PFSK-1 (cell line): ENCODE data around the gene CENPC.

ENCODE experiments used
- POLR2AphosphoS5 ChIP-seq: IDR thresholded peaks from 2 replicates; pipeline ENCODE4 v1.6.1; 2012; ENCODE audit warnings: low read depth, mild to moderate bottlenecking, control low read depth, low read length, moderate library complexity
- REST ChIP-seq, 2 experiments: IDR thresholded peaks; 2 replicates each; pipeline versions ENCODE4 v1.6.1 to v1.8.0; 2011 to 2012; ENCODE audit warnings: low read depth in 2 of 2, low read length in 2 of 2, control low read depth in 1 of 2, inconsistent platforms in 1 of 2, mild to moderate bottlenecking in 1 of 2, moderate library complexity in 1 of 2; ENCODE audit not compliant: insufficient read depth in 1 of 2

- TF ChIP-seq REST (IDR thresholded peaks at IDR 0.05; ENCODE audit: insufficient read depth in 1 of 2, low read depth in 2 of 2, low read length in 2 of 2) (no peak), POLR2AphosphoS5 (no peak)
These were observed 23.8 kb downstream of the CENPC start for GRCh38 chr4:67521506-67521905.
